GM12865 (cell line): Measurements from ENCODE around the gene CKMT2.

Experiments used
- DNase-seq: peaks from one replicate; pipeline ENCODE4 v3.0.0; 2010; ENCODE audit warnings: low read depth
- H3K4me3 ChIP-seq: 2 replicates; pipeline ENCODE4 v1.5.1; 2011; ENCODE audit warnings: mild to moderate bottlenecking, low read depth, low read length, control low read depth
- TF ChIP-seq, protein P1 (sequence below): IDR thresholded peaks from 2 replicates; pipeline ENCODE4 v1.5.1; 2011; ENCODE audit warnings: low read length, control low read depth, low read depth, inconsistent platforms; ENCODE audit not compliant: insufficient read depth; ENCODE audit errors: missing control alignments

CKMT2 gene

GRCh38 chr5:81226949-81227348, 6.2 kb upstream of the CKMT2 start:
- no peak for DNase-seq
- TF ChIP-seq, protein P1, sequence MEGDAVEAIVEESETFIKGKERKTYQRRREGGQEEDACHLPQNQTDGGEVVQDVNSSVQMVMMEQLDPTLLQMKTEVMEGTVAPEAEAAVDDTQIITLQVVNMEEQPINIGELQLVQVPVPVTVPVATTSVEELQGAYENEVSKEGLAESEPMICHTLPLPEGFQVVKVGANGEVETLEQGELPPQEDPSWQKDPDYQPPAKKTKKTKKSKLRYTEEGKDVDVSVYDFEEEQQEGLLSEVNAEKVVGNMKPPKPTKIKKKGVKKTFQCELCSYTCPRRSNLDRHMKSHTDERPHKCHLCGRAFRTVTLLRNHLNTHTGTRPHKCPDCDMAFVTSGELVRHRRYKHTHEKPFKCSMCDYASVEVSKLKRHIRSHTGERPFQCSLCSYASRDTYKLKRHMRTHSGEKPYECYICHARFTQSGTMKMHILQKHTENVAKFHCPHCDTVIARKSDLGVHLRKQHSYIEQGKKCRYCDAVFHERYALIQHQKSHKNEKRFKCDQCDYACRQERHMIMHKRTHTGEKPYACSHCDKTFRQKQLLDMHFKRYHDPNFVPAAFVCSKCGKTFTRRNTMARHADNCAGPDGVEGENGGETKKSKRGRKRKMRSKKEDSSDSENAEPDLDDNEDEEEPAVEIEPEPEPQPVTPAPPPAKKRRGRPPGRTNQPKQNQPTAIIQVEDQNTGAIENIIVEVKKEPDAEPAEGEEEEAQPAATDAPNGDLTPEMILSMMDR: no peak
- H3K4me3 ChIP-seq: no peak overlapping the region

DNA sequence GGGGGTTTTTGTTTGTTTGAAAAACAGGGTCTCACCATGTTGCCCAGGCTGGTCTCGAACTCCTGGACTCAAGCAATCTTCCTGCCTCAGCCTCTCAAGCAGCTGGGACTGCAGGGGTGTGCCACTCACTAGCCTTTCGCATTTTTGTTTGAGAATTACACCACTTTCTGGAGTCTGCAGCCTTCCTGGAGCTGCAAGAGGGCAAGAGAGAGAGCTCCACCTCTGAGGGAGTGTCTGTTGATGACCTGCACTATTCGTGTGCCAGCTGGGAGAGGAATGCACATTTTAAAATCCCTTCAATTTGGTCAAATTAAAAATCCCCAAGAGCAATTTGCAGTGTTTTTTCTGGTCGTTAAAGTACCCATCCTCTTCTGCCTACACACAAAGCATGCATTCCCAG, 5.0 kb upstream of the CKMT2 start:
- no peak for DNase-seq
- no peak overlapping the region for H3K4me3 ChIP-seq
- TF ChIP-seq, protein P1: no peak

GRCh38 chr5:81230416-81230815, 2.7 kb upstream of the CKMT2 start:
- TF ChIP-seq, protein P1: no peak
- H3K4me3 ChIP-seq: no peak overlapping the region
- no peak for DNase-seq

DNA sequence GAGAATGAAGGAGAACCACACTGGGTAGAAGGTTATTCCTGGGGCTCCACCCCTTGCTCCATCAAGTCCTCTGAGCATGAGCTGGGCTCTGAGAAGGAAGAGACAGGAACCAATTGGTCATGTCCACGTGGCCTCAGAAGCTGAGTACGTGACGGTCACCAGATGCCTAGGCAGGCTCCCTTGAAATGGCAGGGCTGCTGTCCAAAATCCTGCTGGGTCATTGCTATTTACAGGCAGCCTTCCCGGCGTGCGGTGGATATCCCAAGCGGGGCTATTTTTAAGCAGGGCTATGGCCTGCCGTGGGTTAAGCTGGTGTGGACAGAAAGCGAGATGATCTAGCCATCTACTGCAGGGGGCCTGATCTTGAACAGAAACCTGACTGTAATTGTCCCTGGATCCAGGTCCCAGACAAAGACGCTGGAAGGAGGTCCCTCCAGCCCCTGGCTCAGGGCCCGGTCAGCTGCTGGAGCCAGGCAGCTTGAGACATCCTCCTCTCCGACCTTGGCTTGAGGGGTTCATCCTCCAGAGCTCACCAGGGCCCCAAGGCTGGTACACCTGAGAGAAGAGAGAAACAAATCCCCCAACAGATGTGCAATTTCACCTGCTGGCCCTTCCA, 550 bp upstream of the CKMT2 start:
- no peak for DNase-seq
- TF ChIP-seq, protein P1: no peak
- H3K4me3 ChIP-seq: no peak overlapping the region

DNA sequence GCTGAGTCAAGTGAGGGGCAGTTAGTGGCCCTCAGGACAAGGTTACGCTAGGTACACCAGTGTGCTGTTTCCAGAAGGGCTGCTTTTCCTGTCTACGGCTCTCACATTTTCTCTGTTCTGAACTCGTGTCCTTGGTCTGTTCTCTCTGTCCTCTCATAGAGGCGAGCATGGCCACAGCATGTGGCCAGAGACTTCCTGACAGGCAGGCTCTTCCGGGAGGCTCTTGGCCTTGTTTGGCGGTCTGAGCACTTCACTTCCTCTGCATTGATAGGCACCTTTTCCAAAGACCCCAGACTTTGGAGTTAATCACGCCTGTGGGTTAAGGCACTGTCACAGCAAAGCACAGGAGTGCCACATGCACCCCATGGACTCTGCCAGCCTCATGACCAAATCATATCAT, 1.2 kb downstream of the CKMT2 start:
- TF ChIP-seq, protein P1: no peak
- DNase-seq: no peak
- H3K4me3 ChIP-seq: no peak overlapping the region

- no peak overlapping the region for H3K4me3 ChIP-seq
- DNase-seq: no peak
- TF ChIP-seq, protein P1: no peak
These were observed 1.7 kb downstream of the CKMT2 start for GRCh38 chr5:81234801-81235200.
